ENCODE data around the gene MINDY3.

GRCh38 chr10:15879058-15879457 lies 18.8 kb upstream of the MINDY3 start:
- TF ChIP-seq PRRX2 (CRISPR knock-in tag; IDR thresholded peaks at IDR 0.05) (no peak), CTCF (IDR thresholded peaks at IDR 0.05) (peak; percentile 52), SP1 (CRISPR knock-in tag; conservative IDR thresholded peaks at IDR 0.05) (no peak), NR3C1 (CRISPR knock-in tag; conservative IDR thresholded peaks at IDR 0.05; ENCODE audit: low read depth) (no peak)

Measured in WTC11 (cell line).